Muscle layer of duodenum (tissue), 2 donors: ENCODE results near the gene DDX39A.
"Not testable (repeated sequence)": the region's sequence is repeated elsewhere in the genome, so short reads cannot be mapped to it uniquely, and the experiment has no call there.

Experiments used
- H3K27ac ChIP-seq: one replicate; pipeline ENCODE4 v1.7.0; 2013; ENCODE audit warnings: mild to moderate bottlenecking, low read length
- H3K27me3 ChIP-seq: one replicate; pipeline ENCODE4 v1.7.0; 2013; ENCODE audit warnings: low read depth, mild to moderate bottlenecking, control low read depth, low read length
- H3K36me3 ChIP-seq, 2 donors: one replicate each; pipeline ENCODE4 v1.7.0; 2013; ENCODE audit warnings: low read length in 2 of 2, control low read depth in 1 of 2, mild to moderate bottlenecking in 1 of 2; ENCODE audit not compliant: insufficient read depth in 2 of 2, control insufficient read depth in 1 of 2
- H3K4me1 ChIP-seq, 2 donors: one replicate each; pipeline ENCODE4 v1.7.0; 2013; ENCODE audit warnings: low read length in 2 of 2, mild to moderate bottlenecking in 2 of 2, control low read depth in 1 of 2, moderate library complexity in 1 of 2; ENCODE audit not compliant: insufficient read depth in 2 of 2, control insufficient read depth in 1 of 2
- H3K4me3 ChIP-seq, 2 donors: one replicate each; pipeline ENCODE4 v1.7.0; 2013; ENCODE audit warnings: low read length in 2 of 2, low read depth in 1 of 2, mild to moderate bottlenecking in 1 of 2
- H3K9me3 ChIP-seq, 2 donors: one replicate each; pipeline ENCODE4 v1.7.0; 2013; ENCODE audit warnings: low read length in 2 of 2, control low read depth in 1 of 2, mild to moderate bottlenecking in 1 of 2; ENCODE audit not compliant: control insufficient read depth in 1 of 2
- donor health status: healthy.

Gene DDX39A

DNA sequence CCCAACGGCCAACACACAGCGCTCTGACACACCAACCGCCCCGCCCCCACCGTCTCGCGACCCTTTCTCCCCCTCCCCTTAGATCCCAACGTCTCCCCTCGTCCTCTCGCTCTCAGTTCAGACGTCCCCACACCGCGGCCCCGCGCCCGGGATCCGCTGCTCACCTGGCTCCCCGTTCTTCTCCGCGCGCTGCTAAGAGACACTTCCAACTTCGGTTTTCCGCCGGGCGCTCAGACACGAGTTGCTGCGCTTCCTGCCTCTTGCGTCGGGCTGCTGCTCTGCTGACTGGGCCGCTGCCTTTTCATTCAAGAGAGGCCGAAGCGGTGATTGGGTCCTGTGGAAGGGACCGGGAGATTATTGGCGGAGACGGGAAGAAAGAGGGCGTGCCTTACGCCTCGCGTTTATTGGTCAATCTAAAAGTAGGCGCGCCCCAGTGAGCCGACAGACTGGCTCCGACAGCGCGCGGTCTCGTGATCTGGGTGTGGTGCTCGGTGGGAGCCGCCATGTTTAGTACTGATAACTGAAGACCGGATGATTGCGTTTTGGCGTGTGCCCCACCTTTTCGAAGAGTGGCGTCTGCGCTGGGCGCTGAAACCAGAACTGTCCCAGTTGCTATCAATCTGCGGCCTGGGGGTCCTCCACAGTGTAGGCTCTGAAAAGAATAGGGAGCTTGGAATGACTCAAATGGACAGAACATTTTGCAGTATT is at the start of gene DDX39A:
Gene DDX39A, minus strand, starts transcription at position 236 of the 708 bp plus-strand sequence. CDS start 6,121 bp downstream, outside the sequence.
- H3K27me3 ChIP-seq: no peaks in the 10 kb centered on the region
- peak within 1 kb of the TSS; percentile 80 to 91 for H3K4me3 ChIP-seq
- H3K9me3 ChIP-seq: no peaks in the 10 kb centered on the region
- H3K4me1 ChIP-seq: peaks cover 4 to 32% of the 10 kb centered on the region in 2 donors
- H3K36me3 ChIP-seq: peaks cover 0 to 4% of the 10 kb centered on the region in 2 donors
- H3K27ac ChIP-seq: peak within 1 kb of the TSS; percentile 79

DNA sequence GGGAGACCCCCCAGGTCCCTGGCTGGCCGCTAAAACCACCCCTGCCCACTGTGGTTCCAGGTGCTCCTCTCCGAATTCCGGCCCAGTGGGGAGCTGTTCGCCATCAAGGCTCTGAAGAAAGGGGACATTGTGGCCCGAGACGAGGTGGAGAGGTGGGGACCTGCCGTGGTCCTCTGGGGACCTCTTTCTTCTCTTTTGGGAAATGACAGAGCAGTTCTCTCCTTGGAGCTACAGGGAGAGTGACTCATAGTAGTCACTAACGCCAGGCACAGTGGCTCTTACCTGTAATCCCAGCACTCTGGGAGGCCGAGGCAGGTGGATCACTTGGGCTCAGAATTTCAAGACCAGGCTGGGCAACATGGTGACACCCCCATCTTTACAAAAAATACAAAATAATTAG is 48.7 kb upstream of the DDX39A start:
- Histone ChIP-seq H3K4me3 (no peak overlapping the region), H3K9me3 (no peaks in the 10 kb centered on the region), H3K4me1 (peaks cover 0 to 14% of the 10 kb centered on the region in 2 donors), H3K27me3 (peaks cover 1% of the 10 kb centered on the region), H3K36me3 (peaks cover 17 to 79% of the 10 kb centered on the region in 2 donors), H3K27ac (no peak overlapping the region)

DNA sequence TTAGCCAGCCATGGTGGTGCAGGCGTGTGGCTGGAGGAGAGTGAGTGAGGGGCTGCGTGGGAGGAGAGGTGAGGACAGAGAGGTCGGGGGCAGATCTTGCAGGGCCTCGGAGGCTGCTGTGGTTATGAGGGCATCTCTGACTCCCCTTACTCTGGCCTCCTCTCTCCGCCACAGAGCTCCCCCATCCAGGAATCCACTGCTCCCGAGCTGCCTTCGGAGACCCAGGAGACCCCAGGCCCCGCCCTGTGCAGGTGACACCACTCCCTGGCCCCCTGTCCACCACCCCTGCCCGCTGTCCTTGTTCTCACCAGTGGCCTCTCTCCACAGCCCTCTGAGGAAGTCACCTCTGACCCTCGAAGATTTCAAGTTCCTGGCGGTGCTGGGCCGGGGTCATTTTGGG is 48.2 kb upstream of the DDX39A start:
- Histone ChIP-seq H3K9me3 (no peaks in the 10 kb centered on the region), H3K4me3 (no peak overlapping the region), H3K36me3 (peaks cover 17 to 79% of the 10 kb centered on the region in 2 donors), H3K27ac (no peak overlapping the region), H3K27me3 (no peaks in the 10 kb centered on the region), H3K4me1 (peaks cover 0 to 10% of the 10 kb centered on the region in 2 donors)

DNA sequence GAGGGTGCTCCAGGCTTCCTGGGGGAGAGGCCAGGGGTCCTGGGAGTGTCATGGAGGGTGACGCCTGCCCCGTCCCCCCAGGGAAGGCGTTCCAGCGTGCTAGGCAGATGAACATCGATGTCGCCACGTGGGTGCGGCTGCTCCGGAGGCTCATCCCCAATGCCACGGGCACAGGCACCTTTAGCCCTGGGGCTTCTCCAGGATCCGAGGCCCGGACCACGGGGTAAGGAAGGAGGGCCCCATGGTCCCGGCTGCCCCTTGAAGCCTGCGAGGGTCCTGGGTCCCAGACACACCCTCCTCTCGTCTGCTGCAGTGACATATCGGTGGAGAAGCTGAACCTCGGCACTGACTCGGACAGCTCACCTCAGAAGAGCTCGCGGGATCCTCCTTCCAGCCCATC is 44.6 kb upstream of the DDX39A start:
- no peaks in the 10 kb centered on the region for H3K9me3 ChIP-seq
- no peaks in the 10 kb centered on the region for H3K4me1 ChIP-seq
- H3K4me3 ChIP-seq: no peak overlapping the region
- peaks cover 11 to 66% of the 10 kb centered on the region in 2 donors for H3K36me3 ChIP-seq
- H3K27ac ChIP-seq: no peak overlapping the region
- no peaks in the 10 kb centered on the region for H3K27me3 ChIP-seq

DNA sequence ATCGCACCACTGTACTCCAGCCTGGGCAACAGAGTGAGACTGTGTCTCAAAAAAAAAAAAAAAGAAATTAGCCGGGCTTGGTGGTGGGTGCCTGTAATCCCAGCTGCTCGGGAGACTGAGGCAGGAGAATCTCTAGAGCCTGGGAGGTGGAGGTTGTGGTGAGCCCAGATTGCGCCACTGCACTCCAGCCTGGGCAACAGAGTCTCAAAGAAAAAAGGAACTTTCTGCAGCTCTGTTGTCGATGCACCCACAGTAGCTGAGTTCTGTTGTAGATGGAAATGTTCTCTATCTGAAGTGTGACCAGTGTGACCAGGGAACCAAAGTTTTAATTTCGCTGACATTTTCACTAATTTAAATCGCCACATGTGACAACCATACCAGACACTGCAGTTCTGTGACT is 43.3 kb upstream of the DDX39A start:
- H3K36me3 ChIP-seq: peaks cover 16 to 65% of the 10 kb centered on the region in 2 donors
- not testable (repeated sequence) for H3K9me3 ChIP-seq, H3K27ac ChIP-seq, H3K4me3 ChIP-seq, H3K27me3 ChIP-seq, H3K4me1 ChIP-seq

DNA sequence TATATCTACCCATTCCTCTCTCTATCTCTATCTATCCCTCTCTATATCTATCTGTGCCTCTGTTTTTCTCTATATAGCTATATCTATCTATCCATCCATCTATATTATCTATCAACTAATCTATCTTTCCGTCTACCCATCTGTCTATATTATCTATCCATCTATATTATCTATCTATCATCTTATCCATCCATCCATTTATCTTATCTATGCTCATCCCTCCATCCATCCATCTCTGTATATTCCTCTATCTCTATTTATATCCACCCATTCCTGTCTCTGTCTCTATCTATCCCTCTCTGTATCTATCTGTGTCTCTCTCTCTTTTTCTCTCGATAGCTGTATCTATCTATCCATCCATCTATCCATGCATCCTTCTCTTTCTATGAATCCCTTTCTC is 41.8 kb upstream of the DDX39A start:
- Histone ChIP-seq H3K27me3 (no peaks in the 10 kb centered on the region), H3K27ac (no peak overlapping the region), H3K9me3 (no peaks in the 10 kb centered on the region), H3K36me3 (peaks cover 16 to 54% of the 10 kb centered on the region in 2 donors), H3K4me3 (no peak overlapping the region), H3K4me1 (no peaks in the 10 kb centered on the region)

DNA sequence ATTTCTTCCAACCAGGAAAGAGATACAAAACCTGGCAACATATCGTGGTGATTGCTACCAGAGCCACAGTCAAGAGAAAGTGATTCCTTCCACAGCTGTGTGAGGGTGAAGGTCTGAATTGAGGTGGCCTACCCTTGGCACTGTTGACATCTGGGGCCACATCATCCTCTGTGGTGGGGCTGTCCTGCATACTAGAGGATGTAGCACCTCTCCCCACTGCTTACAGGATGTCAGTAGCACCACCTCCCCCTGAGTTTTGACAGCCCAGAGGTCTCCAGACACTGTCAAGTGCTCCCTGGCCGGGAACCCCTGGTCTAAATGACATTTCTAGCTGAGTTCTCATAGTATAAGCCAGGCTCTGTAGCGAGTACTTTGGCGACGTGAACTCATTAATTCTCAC is 40.6 kb upstream of the DDX39A start:
- no peak overlapping the region for H3K4me3 ChIP-seq
- H3K27me3 ChIP-seq: no peaks in the 10 kb centered on the region
- no peak overlapping the region for H3K27ac ChIP-seq
- H3K9me3 ChIP-seq: no peaks in the 10 kb centered on the region
- peaks cover 14 to 49% of the 10 kb centered on the region in 2 donors for H3K36me3 ChIP-seq
- no peaks in the 10 kb centered on the region for H3K4me1 ChIP-seq

DNA sequence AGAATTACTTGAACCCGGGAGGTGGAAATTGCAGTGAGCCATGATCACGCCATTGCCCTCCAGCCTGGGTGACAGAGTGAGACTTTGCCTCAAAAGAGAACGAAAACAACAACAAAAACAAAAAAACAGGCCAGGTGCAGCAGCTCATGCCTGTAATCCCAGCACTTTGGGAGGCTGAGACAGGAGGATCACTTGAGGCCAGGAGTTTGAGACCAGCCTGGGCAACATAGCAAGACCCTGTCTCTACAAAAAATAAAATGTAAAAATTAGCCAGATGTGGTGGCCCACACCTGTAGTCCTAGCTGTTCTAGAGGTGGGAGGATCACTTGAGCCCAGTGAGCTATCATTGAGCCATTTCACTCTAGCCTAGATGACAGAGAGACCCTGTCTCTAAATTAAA is 33.2 kb upstream of the DDX39A start:
- not testable (repeated sequence) for H3K27me3 ChIP-seq, H3K4me1 ChIP-seq, H3K4me3 ChIP-seq, H3K9me3 ChIP-seq, H3K27ac ChIP-seq
- peaks cover 12 to 54% of the 10 kb centered on the region in 2 donors for H3K36me3 ChIP-seq

DNA sequence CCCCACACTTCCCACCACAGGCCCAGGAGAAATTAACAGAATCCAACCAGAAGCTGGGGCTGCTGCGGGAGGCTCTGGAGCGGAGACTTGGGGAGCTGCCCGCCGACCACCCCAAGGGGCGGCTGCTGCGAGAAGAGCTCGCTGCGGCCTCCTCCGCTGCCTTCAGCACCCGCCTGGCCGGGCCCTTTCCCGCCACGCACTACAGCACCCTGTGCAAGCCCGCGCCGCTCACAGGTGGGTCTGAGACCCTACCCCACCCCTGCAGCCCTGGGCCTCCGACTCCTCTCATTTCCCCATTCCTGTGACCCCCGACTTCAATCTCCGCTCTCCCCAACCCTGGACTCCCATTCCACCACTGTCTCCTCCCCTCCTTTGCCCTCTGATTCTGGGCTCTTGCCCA is 31.7 kb upstream of the DDX39A start:
- Histone ChIP-seq H3K27ac (no peak overlapping the region), H3K9me3 (no peaks in the 10 kb centered on the region), H3K4me1 (no peaks in the 10 kb centered on the region), H3K36me3 (peaks cover 19 to 68% of the 10 kb centered on the region in 2 donors), H3K27me3 (no peaks in the 10 kb centered on the region), H3K4me3 (no peak overlapping the region)

DNA sequence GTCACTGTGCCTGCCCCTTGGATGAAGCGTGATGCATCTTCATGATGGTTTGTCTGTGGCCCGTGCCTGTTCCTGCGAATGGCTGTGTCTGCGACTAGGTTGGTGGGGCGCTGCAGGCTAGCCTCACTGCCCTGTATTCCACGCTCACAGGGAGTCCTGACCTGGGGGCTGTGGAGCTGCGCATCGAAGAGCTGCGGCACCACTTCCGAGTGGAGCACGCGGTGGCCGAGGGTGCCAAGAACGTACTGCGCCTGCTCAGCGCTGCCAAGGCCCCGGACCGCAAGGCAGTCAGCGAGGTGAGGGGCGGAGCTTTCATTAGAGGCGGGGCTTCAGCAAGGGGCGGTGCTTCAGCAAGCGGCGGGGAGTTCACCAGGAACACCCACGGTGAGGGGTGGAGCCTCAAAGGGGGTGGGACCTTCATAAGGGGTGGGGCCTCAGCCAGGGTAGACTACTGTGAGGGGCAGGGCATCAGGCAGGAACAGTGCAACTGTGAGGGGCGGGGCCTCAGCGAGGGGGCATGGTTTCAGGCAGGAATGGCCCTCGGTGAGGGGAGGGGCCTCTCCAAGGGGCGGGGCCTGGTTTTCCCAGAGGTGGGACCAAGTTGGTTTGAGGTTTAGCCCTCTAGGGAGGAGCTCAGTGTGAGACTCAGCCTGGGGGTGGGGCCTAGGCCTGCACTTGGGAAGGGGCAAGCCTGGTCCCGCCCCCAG is 31.2 kb upstream of the DDX39A start:
- Histone ChIP-seq H3K27ac (no peak overlapping the region), H3K36me3 (peaks cover 19 to 69% of the 10 kb centered on the region in 2 donors), H3K27me3 (no peaks in the 10 kb centered on the region), H3K4me1 (no peaks in the 10 kb centered on the region), H3K4me3 (no peak overlapping the region), H3K9me3 (no peaks in the 10 kb centered on the region)

DNA sequence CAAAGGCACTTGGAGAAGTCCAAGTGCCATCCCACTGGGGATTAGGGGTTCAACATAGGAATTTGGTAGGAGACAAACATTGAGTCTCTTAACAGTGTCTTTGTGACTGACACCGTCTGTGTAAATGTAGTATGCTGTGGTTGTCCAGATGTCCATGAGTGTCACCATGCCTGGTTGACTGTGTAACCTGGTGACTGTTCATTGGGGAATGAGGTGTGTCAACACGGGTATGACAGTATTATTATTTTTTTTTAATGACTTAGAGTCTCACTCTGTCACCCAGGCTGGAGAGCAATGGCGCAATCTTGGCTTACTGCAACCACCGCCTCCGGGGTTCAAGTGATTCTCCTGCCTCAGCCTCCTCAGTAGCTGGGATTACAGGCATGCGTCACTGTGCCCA is 30.2 kb upstream of the DDX39A start:
- Histone ChIP-seq H3K27ac (no peak overlapping the region), H3K36me3 (peaks cover 23 to 73% of the 10 kb centered on the region in 2 donors), H3K9me3 (no peaks in the 10 kb centered on the region)

More for the DNA sequence above, 30.2 kb upstream of the DDX39A start:
- no peak overlapping the region for H3K4me3 ChIP-seq
- H3K27me3 ChIP-seq: no peaks in the 10 kb centered on the region
- H3K4me1 ChIP-seq: no peaks in the 10 kb centered on the region
